Nephron progenitor cell (in vitro differentiated cells): ENCODE measurements around the gene POM121L12.

Experiments used
- DNase-seq: peaks from one replicate; pipeline ENCODE4 v3.0.0; 2021
- H3K27ac Mint-ChIP-seq: 2 replicates; pipeline ENCODE4 v1.8.0; 2021; ENCODE audit warnings: mild to moderate bottlenecking, moderate library complexity, mixed read lengths
- H3K27me3 Mint-ChIP-seq: 2 replicates; pipeline ENCODE4 v1.8.0; 2021; ENCODE audit warnings: mild to moderate bottlenecking, low read depth, mixed read lengths; ENCODE audit not compliant: poor library complexity
- H3K36me3 Mint-ChIP-seq: 2 replicates; pipeline ENCODE4 v1.8.0; 2021; ENCODE audit warnings: low read depth, mixed read lengths
- H3K4me1 Mint-ChIP-seq: 2 replicates; pipeline ENCODE4 v1.8.0; 2021; ENCODE audit warnings: mixed read lengths
- H3K4me3 Mint-ChIP-seq: 2 replicates; pipeline ENCODE4 v1.8.0; 2021; ENCODE audit warnings: mild to moderate bottlenecking, moderate library complexity, mixed read lengths
- H3K9me3 Mint-ChIP-seq: 2 replicates; pipeline ENCODE4 v1.8.0; 2021; ENCODE audit warnings: mild to moderate bottlenecking, moderate library complexity, mixed read lengths
- TF ChIP-seq, protein P1 (sequence below): fragments of 200-600 bp; sonication (generic); IDR thresholded peaks from 2 replicates; pipeline ENCODE4 v1.5.0; 2021; ENCODE audit warnings: antibody characterized with exemption

The POM121L12 gene

DNA sequence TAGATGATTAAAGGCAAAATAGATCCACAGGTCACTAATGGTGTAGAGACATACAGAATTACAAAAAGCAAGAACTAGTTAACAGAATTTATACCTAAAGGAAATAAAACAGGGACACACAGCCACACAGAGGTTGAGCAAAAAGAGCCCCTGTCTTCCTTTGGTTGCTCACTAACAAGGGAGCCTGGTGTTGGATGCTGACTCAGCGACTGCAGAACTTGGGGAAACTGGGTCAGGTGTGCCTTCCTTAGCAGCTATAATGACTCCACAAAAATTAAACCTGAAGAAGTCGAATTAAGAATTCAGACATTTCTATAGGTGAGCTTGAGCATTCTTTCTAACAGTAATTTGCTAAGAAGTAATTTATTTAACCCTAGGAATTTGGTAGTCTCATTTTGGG, 15.0 kb downstream of the POM121L12 start:
- H3K9me3 Mint-ChIP-seq: no peaks in the 10 kb centered on the region
- TF ChIP-seq, protein P1, sequence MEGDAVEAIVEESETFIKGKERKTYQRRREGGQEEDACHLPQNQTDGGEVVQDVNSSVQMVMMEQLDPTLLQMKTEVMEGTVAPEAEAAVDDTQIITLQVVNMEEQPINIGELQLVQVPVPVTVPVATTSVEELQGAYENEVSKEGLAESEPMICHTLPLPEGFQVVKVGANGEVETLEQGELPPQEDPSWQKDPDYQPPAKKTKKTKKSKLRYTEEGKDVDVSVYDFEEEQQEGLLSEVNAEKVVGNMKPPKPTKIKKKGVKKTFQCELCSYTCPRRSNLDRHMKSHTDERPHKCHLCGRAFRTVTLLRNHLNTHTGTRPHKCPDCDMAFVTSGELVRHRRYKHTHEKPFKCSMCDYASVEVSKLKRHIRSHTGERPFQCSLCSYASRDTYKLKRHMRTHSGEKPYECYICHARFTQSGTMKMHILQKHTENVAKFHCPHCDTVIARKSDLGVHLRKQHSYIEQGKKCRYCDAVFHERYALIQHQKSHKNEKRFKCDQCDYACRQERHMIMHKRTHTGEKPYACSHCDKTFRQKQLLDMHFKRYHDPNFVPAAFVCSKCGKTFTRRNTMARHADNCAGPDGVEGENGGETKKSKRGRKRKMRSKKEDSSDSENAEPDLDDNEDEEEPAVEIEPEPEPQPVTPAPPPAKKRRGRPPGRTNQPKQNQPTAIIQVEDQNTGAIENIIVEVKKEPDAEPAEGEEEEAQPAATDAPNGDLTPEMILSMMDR: no peak
- no peak overlapping the region for H3K27ac Mint-ChIP-seq
- DNase-seq: no peak
- no peaks in the 10 kb centered on the region for H3K27me3 Mint-ChIP-seq
- H3K4me3 Mint-ChIP-seq: no peak overlapping the region
- H3K4me1 Mint-ChIP-seq: no peaks in the 10 kb centered on the region
- no peaks in the 10 kb centered on the region for H3K36me3 Mint-ChIP-seq

DNA sequence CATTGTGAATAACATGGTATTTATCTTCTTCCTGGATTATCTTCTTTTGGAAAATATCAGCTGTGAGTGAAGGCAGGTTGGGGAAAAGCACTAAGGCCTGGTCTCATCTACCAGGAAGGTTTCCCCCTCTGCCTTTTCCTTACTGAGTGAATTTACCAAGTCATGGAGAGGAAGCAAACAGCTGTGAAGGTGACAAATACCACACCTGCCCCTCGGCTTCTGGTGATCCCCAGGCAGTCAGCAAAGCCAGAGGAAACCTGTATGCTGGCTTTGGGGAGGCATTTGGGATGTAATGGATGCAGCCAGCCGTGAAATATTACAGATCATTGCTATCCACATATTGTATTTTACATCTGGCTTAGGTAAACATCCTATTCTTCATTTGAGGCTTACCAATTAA, 24.2 kb downstream of the POM121L12 start:
- Mint-ChIP-seq H3K27ac (no peak overlapping the region), H3K27me3 (peaks cover 3% of the 10 kb centered on the region), H3K4me1 (no peaks in the 10 kb centered on the region), H3K4me3 (no peak overlapping the region), H3K36me3 (no peaks in the 10 kb centered on the region), H3K9me3 (peaks cover 9% of the 10 kb centered on the region)
- no peak for DNase-seq
- TF ChIP-seq, protein P1: no peak

DNA sequence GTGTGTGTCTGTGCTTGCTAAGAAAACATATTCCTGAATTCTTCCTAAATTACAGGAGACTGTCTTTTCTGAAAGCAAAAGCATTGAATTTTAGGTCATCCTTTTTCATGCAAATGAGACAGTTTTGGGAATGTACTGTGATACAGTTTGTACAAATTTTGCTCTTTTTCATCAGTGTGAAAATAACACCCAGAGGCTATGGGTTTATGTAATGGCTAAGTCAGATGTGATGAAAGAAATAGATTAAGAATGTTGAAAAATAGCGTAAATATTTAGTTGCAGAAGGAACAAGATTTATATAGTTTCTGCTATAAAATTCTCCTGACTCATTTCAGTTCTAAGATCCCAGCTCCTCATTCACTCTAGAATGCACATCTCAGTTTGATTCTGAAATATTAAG, 24.6 kb downstream of the POM121L12 start:
- no peaks in the 10 kb centered on the region for H3K36me3 Mint-ChIP-seq
- TF ChIP-seq, protein P1: no peak
- H3K4me1 Mint-ChIP-seq: no peaks in the 10 kb centered on the region
- no peak overlapping the region for H3K4me3 Mint-ChIP-seq
- DNase-seq: no peak
- H3K27me3 Mint-ChIP-seq: peaks cover 3% of the 10 kb centered on the region
- no peak overlapping the region for H3K27ac Mint-ChIP-seq
- H3K9me3 Mint-ChIP-seq: peaks cover 9% of the 10 kb centered on the region

DNA sequence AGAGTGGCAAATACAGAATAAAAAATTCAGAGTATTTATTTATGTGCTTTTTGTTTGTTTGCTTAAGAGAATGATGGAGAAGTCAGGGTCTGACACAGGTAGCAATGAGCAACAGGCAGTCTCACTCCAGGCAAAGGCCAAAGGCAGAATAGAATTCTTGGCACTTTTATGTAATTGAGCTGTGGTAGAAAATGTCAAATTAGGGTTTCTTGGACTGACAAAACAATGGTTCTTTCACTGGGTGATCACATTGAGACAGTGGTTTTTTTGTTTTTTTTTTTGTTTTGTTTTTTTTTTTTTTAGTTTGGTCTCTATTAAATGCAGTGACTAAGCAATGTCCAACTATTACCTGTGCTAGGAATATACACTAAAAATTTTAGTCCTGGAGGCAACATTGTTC, 27.4 kb downstream of the POM121L12 start:
- H3K9me3 Mint-ChIP-seq: peaks cover 13% of the 10 kb centered on the region
- H3K4me1 Mint-ChIP-seq: no peaks in the 10 kb centered on the region
- H3K27ac Mint-ChIP-seq: no peak overlapping the region
- TF ChIP-seq, protein P1: no peak
- no peaks in the 10 kb centered on the region for H3K36me3 Mint-ChIP-seq
- peaks cover 3% of the 10 kb centered on the region for H3K27me3 Mint-ChIP-seq
- DNase-seq: no peak
- H3K4me3 Mint-ChIP-seq: no peak overlapping the region

DNA sequence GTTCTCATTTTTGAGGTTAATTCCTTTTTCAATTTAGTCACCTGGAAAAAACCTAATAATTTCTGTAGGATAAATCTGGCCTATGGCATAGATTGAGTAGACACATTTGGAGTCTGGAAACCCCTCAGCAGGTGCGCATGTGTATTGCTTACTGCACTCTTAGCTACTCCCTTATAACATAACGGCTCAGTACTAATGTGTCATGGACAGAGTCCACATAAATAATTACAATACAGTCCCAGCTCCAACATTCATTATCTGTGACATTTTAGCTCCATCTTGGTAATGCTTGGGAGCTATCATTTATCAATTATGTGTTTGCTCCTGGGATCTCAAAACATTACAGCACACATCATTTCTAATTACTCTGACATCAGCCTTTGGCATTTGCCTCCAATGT, 33.2 kb downstream of the POM121L12 start:
- no peak overlapping the region for H3K27ac Mint-ChIP-seq
- H3K4me1 Mint-ChIP-seq: no peaks in the 10 kb centered on the region
- no peaks in the 10 kb centered on the region for H3K36me3 Mint-ChIP-seq
- DNase-seq: no peak
- TF ChIP-seq, protein P1: no peak
- no peak overlapping the region for H3K4me3 Mint-ChIP-seq
- H3K9me3 Mint-ChIP-seq: peaks cover 4% of the 10 kb centered on the region
- H3K27me3 Mint-ChIP-seq: no peaks in the 10 kb centered on the region

DNA sequence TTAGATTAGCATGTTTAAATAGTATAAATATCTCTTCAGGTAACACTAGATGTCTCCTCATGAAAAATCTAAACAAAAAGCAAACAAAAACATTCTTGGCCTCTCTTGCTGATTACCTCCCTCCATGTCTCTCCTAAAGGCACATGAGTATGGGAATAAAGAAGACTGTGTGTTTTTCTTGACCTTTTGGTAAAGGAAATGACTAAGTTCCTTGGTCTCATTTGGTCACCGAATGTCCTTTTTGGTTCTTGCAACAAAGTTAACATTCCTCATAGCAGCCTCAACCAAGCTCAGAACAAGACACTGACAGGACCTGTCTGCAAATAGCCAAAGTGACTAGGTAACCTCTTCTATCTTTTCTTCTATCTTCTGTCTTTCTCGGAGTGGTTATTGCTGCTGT, 35.5 kb downstream of the POM121L12 start:
- no peak overlapping the region for H3K27ac Mint-ChIP-seq
- H3K27me3 Mint-ChIP-seq: no peaks in the 10 kb centered on the region
- H3K36me3 Mint-ChIP-seq: no peaks in the 10 kb centered on the region
- no peak for DNase-seq
- H3K4me3 Mint-ChIP-seq: no peak overlapping the region
- TF ChIP-seq, protein P1: no peak
- H3K4me1 Mint-ChIP-seq: no peaks in the 10 kb centered on the region
- H3K9me3 Mint-ChIP-seq: peaks cover 4% of the 10 kb centered on the region
